Measurements from ENCODE around the gene TENM4. TPM values are rescaled to one million over a fixed set of nuclear protein-coding genes. Genes with fewer than 3 reads are reported as not detected.
"Not testable (repeated sequence)": the region's sequence is repeated elsewhere in the genome, so short reads cannot be mapped to it uniquely, and the experiment has no call there.

The TENM4 gene
- total RNA-seq, 4 donors from 2014 or later: 7.7 to 39.3 (median 16.1) TPM

- no peak for TF ChIP-seq CTCF (IDR thresholded peaks at IDR 0.05)
- no peak for TF ChIP-seq POLR2A (IDR thresholded peaks at IDR 0.05)
- Histone ChIP-seq H3K36me3 (no peaks in the 10 kb centered on the region), H3K4me1 (peaks cover 4 to 38% (median 18%) of the 10 kb centered on the region in 3 donors), H3K27ac (no peak overlapping the region), H3K9me3 (no peaks in the 10 kb centered on the region), H3K27me3 (no peaks in the 10 kb centered on the region), H3K4me3 (no peak overlapping the region)
- DNase-seq: no peak
- 49 to 50% methylated on average over 10 to 11 of the region's 13 CpGs for WGBS, 2 donors
- intact Hi-C loops (cut with DNase I): no loop called here
Observed at GRCh38 chr11:79227767-79228755, 212.8 kb downstream of the TENM4 start.

GRCh38 chr11:79227308-79227707 is 213.5 kb downstream of the TENM4 start:
- no peaks in the 10 kb centered on the region for H3K36me3 ChIP-seq
- 72 to 86% methylated on average over 4 to 5 of the region's 5 CpGs for WGBS, 2 donors

GRCh38 chr11:79226126-79226525 is 214.7 kb downstream of the TENM4 start:
- Histone ChIP-seq H3K9me3 (no peaks in the 10 kb centered on the region), H3K27ac (no peak overlapping the region), H3K4me3 (no peak overlapping the region), H3K36me3 (no peaks in the 10 kb centered on the region), H3K4me1 (peaks cover 0 to 25% (median 7%) of the 10 kb centered on the region in 3 donors), H3K27me3 (no peaks in the 10 kb centered on the region)
- WGBS, 2 donors: 51 to 58% methylated on average over 3 to 4 of the region's 4 CpGs
- DNase-seq: no peak
- no peak for TF ChIP-seq CTCF (IDR thresholded peaks at IDR 0.05)
- no peak for TF ChIP-seq POLR2A (IDR thresholded peaks at IDR 0.05)
- intact Hi-C loops (cut with DNase I): no loop called here

More at GRCh38 chr11:79227308-79227707, 213.5 kb downstream of the TENM4 start:
- no peak for DNase-seq
- Histone ChIP-seq H3K27me3 (no peaks in the 10 kb centered on the region), H3K27ac (no peak overlapping the region), H3K4me3 (no peak overlapping the region), H3K4me1 (peaks cover 2 to 30% (median 12%) of the 10 kb centered on the region in 3 donors), H3K9me3 (no peaks in the 10 kb centered on the region)
- TF ChIP-seq POLR2A (IDR thresholded peaks at IDR 0.05) (no peak), CTCF (IDR thresholded peaks at IDR 0.05) (no peak)
- intact Hi-C loops (cut with DNase I): no loop called here

- H3K4me3 ChIP-seq; H3K36me3 ChIP-seq; H3K9me3 ChIP-seq; H3K27me3 ChIP-seq; DNase-seq; intact Hi-C loops (cut with DNase I); H3K27ac ChIP-seq: not testable (repeated sequence)
- H3K4me1 ChIP-seq: peaks cover 0 to 25% (median 6%) of the 10 kb centered on the region in 3 donors
- 91 to 93% methylated on average over 5 of the region's 5 CpGs for WGBS, 2 donors
Observed at GRCh38 chr11:79222163-79222562, 218.7 kb downstream of the TENM4 start.

- Histone ChIP-seq H3K4me1 (peaks cover 0 to 25% (median 6%) of the 10 kb centered on the region in 3 donors), H3K9me3 (no peaks in the 10 kb centered on the region), H3K27ac (no peak overlapping the region), H3K27me3 (no peaks in the 10 kb centered on the region), H3K4me3 (no peak overlapping the region), H3K36me3 (no peaks in the 10 kb centered on the region)
- TF ChIP-seq POLR2A (IDR thresholded peaks at IDR 0.05) (no peak), CTCF (IDR thresholded peaks at IDR 0.05) (no peak)
- 82 to 83% methylated on average over 10 of the region's 10 CpGs for WGBS, 2 donors
- no peak for DNase-seq
- intact Hi-C loops (cut with DNase I): no loop called here
Observed at GRCh38 chr11:79221444-79222130, 219.2 kb downstream of the TENM4 start.
